HG03432 (cell line): ENCODE data around the gene GALNT2.

Experiments used
- ATAC-seq: cut with Tn5 transposase; IDR thresholded peaks from one replicate; pipeline ENCODE4 v1.9.1; 2021; ENCODE audit warnings: mild to moderate bottlenecking, moderate library complexity; ENCODE audit not compliant: unreplicated experiment

The GALNT2 gene

DNA sequence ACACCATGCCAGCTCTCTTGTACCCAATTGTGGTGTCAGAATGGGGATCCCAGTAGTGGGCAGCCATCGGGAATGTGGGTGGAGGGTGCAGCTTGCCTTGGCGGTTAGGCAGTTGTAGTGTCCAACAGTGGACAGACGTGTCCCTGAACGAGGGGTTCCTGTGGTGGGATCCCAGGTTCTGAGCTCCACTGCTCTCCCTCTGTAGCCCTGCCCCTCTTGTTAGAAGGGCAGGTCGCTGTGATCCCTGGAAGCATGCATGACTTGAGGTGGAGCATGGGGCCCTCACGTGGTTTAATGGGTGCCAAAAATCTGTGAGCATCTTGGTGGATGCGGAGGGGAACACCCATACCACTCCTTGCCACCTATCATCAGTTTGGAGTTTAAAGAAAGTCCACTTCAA lies 4.3 kb downstream of the GALNT2 start:
- ATAC-seq: no peak

DNA sequence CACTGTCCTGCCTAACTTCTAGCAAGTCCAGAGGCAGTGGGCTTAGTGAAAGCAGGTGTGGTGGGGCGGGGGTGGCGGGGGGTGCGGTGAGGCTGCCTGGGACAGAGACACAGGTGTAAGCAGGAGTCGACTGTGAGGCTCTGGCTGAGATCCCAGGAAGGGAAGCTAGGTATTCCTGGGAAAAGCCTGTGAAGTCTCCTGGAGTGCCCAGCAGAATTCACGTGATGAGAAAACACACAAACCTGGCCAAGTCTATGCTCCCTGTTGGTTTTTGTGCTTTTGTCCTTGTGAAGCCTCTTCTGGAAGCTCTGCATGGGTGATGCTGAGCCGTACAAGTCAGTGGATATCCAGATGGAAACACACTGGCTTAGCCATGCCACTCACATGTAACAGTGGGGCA lies 5.3 kb downstream of the GALNT2 start:
- ATAC-seq: no peak

DNA sequence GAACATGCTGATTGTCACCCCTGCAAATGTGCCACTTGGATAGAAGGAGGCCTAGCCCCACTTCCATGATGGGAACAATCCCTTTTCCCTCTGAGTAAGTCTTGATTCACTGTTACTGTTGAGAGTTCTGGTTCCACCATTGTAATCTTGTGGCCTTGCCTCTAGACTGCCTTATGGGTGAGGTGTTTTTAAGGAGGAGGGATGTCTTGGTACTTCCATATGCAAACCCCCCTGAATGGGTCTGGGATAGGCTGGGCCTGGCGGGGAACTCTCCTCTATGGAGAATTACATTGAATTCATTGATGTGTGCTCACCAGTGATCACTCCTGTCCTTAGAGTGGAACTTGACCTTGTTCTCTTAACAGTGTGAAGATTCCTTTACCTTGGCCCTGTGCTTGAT lies 5.8 kb downstream of the GALNT2 start:
- no peak for ATAC-seq

DNA sequence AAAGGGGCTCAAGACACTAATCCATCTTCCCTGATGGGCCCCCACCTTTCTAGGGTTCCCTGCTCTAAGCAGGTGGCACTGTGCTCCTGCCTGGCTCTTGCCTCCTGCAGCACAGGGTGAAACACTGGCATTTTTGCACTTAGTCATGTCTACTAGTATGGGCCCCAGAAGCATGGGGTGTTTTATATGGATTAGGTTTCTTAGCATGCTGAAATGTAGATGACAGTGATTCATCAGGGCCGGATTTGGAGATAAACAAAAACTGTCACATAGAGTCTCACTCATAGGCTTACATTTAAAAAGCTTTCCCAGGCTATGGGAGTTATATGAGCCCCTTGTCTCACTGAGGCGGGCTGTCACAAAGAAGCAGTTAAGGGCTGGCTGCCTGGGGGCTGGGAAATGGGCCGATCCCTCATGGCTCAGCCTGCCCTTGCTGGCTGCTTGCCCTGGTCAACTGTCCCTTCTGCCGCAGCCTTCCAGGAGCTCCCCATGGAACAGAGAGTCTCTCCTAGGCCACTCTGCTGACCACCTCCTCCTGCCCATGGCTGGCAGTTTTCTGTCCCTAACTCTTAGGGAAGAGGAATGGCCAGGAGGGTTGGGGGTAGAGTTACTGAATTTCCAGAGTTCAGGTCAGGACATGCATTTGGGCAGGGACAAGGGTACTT lies 6.5 kb downstream of the GALNT2 start:
- no peak for ATAC-seq

DNA sequence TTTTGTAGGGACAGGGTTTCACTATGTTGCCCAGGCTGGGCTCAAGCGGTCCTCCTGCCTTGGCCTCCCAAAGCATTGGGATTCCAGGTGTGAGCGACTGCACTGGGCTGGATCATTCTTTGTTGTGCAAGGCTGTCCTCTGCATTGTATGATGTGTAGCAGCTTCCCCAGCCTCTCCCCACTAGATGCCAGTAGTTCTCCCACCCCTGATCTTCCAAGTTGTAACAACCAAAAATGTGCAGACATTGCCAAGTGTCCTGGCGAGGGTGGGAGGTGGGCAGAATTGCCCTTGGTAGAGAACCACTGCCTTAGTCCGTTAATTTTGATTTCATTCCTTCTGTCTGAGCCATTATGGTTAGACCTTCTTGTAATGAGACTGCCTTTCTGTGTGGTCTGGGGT lies 7.2 kb downstream of the GALNT2 start:
- ATAC-seq: no peak

DNA sequence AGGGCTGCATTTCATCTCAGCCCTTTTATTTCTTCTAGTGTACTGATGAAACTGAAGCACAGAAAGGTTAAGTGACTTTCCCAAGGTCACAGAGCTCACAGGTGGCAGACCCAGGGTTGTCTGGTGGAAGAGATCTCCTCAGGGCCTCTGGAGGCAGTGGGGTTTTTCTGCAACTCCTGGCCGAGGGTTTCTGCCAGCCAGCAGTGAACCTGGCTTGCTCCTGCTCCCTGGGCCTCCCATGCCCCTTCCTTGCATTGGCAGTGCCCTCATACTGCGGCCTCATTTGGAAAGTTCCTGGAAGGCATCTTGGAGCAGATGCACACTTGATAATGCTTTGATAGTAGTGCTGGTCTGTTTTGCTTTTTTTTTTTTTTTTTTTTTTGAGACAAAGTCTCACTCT lies 7.7 kb downstream of the GALNT2 start:
- ATAC-seq: no peak

DNA sequence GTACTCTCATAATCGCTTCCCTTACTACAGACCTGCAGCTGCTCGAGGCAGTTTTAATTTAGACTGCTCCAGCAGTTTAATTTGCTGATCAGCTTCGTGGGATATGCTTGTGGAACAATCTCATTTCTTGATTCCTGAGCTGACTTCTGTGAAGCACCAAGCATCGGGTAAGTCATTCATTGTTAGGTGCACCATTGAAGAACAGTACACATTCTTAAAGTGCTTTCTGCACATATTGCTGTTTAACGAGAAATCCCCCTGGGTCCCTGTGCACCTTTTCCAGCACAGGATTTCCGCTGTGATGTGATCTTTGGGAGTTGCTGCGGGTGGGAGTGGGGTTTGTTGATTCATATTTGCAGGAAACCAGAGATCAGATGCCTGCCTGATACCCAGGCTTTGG lies 9.1 kb downstream of the GALNT2 start:
- ATAC-seq: no peak

DNA sequence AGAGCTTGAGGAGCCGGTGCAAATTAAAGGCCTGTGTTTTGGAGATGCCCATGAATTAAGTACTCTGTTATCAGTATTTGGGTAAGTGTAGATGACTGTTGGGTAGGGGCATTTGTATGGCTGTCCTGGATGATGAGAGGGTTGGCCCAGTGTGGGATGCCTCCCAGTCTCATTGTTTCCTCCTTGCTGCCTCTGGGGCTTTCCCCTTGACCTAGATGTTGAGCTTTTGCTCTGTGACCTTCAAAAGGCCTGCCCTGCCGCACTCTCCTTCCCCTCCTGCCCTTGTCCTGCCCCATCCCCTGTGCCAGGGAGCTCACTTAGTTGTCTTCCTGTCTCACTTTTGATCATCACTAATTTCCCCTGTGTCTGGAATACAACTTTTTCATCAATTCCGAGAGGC lies 10.0 kb downstream of the GALNT2 start:
- ATAC-seq: no peak

DNA sequence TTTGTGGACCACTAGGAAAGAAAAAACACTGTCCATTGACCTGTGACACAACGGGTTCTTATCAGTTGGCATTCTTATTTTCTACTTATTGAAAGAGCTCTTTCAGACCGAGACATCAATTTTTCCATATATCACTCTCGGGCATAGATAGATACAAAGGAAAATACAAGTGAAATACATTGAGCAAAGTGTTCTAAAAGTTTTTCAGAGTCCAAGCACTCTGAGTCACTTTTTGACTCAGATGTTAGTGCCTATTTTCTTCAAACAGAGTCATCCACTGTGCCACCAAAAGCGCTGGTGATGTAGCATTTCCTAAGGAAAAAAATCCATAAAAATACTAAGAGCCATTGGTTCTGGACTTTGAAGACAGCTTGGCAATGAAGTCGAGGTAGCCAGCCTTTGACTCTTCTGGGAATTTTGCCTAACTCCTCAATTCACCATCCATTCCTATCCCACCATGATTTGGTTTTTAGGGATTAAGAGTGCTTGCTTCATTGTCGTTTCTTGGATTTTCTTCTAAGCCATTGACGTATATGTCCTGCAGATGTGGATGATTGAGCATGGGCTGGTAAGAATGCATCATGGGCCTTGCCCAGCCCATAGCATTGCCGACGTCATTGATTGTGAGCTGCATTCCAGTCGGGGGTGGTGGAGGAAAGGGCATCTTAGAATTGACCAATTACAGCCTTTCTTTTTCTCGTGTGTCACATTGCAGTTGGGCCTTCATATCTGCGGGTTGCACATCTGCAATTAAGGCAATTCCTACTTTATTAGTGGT lies 10.6 kb downstream of the GALNT2 start:
- no peak for ATAC-seq

DNA sequence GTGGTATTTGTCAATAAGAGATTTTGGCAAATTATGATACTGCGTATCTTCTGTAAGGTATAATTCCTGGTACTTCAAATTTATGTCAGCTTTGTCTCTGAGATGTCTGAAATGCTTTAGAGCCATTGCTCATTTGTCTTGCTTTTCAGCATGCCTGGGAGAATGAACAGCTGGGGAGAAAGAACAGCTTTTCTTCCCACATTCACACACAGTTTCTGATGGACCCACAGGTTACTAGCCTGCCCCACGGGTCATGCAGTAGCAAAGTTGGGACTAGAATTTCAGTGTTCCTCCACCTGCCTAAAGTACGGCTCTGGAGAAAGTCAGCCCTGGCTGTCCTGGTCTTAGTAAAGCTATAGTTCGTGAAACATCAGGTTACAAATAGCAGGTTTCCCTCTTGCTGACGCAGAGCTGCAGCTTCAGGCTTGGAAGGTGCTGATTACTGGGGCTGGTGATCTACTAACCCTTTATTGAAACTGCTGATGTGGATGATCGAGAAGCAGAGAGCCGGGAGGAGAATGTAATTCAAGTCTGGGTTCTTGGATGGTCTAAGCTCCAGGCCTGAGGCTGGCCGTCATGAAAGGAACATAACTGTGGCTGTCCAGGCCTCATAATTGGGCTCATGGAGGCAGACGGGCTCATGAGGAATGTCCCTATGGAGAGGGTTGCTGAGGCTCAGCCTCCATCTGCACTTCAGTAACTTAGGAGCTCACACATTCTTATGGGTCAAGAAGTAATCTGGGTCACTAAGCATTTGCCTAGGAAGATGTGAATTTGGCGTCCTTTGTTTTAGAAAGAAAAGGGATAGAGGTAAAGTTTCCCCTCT lies 12.4 kb downstream of the GALNT2 start:
- no peak for ATAC-seq

DNA sequence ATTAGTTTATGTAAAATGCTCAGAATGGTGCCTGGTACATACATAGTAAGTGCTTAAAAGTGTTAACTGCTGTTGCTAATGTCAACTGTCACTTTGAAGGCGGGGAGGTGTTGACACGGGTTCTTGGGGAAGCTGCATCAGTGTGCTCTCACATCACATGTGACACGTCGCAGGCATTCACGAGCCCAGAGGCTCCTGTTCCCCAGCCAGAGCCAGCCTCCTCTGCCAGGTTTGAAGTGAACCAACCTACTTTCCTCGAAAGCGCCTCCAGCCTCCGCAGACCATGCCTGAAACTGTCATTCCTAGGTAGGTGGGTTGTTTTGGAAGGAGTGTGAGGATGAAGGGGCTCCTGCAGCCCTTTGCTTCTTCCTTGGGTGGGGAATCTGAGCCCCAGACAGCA lies 13.8 kb downstream of the GALNT2 start:
- ATAC-seq: no peak

DNA sequence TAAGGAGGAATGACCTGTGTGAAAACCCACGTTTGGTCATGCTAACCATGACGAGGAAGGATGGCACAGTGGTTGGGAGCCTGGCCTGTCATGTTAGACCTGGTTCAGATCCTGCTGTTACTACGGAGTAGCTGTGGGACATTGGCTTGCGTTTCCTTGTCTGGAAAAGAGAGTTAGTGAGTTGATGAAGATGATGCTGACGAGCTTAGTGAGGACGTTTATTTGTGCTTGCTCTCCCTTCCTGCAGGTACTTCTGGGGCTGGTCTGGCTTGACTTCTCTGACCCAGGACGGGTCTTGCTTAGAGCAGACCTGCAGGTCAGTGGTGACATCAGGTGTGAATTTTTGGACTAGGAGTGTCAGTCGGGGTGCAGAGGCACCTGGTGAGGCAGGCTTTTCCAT lies 14.7 kb downstream of the GALNT2 start:
- ATAC-seq: no peak

DNA sequence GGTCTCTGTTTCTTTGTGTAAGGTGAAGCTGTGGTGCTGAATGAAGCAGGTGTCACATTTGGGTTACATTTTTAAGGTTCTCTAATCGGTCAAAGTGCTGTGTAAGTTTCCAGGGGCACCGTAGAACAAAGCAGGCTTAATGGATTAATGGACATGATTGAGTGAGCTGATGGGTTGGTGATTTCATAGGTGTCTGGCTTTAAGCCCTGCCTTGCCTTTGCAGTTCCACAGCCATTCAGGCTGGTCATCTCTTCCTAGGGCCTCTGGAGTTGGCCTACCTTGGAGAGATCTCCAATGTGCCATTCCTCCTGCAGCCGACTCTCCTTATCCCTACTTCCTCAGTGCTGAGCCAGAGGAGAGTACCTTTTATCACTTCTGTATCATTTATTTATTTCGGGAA lies 15.2 kb downstream of the GALNT2 start:
- no peak for ATAC-seq

DNA sequence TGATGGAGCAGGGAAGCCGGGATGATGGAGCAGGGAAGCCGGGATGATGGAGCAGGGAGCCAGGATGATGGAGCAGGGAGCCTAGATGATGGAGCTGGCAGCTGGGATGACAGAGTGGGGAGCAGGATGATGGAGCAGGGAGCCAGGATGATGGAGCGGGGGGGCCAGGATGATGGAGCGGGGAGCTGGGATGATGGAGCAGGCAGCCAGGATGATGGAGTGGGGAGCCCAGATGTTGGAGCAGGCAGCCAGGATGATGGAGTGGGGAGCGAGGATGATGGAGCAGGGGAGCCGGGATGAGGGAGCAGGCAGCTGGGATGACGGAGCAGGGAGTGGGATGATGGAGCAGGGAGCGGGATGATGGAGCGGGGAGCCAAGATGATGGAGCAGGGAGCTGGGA lies 16.0 kb downstream of the GALNT2 start:
- no peak for ATAC-seq

DNA sequence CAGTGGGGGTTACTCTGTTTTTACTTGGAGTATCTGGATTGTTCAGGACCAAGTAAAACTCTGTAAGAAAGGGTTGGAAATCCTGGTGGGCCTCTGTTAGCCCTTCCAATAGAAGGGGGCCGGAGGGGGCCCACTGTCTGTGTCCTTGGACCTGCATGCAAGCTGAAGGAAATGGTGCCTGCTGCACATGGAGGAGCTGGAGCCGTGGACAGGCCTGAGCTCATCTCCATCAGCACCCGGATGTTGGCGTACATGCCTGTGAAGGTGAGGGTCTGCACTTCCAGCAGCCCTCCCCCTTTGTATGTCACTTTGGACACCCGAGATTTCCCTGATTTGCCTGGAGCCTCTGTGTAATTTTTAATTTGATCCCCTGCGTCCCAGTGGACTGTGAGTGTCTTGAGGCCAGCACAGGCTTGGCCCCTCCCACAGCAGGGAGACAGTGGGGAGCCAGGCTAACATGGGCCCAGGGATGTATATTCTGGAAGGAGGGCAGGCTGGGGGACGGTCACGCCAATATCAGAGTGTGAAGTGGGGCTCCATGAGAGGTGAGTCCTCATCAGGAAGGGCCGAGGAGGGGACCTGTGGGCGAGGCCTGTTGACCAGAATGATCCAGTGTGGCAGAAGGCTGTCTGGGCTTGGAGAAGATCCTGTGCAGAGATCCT lies 16.8 kb downstream of the GALNT2 start:
- no peak for ATAC-seq

DNA sequence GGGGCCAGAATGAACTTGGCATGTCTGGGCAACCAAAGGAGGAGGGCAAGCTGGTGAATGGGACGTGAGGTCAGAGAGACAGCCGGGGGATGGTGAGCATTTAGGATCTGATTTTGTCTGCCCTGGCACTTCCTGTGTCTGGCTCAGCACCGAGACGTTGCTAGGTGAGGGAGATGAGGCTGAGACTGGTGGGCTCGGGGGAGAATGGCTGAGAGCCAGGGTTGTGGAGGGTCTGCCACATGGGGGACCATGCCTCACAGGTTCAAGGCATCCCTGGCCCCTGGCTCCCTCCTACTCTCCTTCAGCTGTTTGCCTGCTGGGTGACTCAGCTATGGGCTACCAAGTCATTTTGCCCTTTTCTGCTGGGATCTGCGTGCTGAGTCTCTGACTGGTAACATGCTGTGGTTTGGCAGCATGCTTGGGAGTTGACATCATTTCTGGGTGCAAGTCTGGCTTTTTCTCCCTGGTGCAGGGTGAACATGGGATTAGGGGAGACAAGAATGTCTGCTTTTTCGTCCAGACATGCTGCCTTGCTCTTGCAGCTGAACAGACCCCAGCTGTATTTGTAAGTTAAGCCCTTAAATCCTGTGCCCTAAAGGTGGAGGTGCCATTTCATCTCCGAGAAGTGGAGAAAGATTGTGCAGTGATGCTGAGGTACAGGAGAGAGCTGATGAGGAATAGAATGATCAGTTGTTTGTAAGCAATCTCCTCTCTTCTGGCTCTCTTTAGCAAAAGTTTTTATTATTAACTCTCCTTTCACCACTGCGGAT lies 17.6 kb downstream of the GALNT2 start:
- no peak for ATAC-seq

DNA sequence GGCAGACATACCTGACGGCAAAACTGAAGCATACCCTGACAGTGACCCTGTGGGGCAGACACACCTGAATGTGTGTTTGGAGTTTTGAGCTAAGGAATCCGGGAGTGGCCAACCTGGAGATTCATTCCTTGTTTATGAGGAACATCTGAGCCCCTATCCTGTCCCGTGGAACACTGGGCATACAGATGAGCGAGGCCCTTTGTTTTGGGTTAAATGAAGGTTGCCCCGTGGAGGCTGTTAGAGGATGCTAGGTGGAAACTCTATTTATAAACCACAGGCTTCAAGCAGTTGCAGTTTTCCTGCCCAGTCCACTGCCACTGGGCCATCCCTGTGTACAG lies 18.1 kb downstream of the GALNT2 start:
- no peak for ATAC-seq

DNA sequence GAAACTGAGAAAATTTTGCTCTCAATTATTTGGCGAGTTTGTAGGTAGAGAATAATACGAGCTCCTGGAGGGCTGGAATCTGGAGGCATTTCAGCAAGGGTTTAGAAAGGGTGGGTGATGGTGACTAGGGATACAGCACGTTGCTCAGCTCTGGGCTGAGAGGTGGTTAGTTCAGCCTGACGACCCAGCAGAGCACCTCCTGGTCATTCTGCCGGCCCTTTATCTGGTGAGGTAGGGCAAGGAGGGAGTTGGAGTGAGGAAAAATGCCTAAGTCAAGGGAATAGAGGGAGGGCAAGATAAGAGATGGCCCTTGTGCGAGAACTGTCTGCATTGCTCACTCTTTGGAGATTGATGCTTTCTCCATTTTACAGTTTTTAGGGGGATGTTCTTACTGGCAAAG lies 19.1 kb downstream of the GALNT2 start:
- ATAC-seq: no peak

DNA sequence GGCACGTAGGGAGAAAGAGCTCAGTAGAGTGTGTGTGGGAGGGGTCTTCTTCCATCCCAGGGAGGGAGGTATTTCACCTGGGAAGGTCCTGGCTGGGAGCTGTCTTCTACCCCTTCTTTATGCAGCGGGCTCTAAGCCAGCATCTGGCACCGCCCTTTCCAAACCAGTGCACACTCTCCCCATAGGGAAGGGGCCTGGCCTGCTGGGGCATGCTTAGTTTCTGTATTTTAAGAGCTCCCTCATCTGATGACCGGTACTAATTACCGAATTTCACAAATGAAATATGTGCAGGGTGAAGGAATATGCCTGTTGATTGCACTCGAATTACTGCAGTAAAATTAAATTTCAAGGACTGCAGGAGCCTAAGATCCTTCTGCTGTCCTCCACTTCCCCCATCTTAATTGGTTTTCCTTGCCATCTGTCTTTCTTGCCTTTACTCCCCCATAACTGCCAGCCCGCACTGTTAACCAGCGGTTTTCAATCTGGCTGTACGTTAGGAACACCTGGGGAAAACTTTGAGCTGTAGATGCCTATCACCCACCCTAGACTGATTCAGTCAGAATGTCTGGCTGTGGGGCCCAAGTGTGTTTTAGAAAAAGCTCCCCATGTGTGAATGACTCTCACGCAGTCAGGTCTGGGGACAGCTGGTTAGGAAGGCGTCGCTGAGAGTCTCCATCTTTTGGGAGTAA lies 20.1 kb downstream of the GALNT2 start:
- no peak for ATAC-seq

DNA sequence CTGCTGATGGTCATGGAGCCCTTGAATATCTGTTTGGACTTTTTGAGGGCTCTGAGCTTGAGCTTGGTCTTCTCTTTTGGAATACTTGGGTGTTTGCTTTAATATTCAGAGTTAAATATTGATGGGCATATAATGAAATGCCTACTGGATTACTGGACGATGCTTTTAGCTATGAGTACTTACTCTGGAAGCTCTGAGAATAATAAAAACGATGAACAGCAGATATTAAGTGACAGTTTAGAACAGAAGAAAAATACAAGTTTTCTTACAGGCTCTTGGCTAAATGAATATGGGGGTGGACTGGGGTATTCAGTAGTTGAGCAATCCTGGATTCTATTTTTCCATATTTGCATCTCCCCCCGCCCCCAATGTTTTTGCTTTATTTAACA lies 20.7 kb downstream of the GALNT2 start:
- ATAC-seq: no peak
